ENCODE data around the gene TNS1. TPM values are rescaled to one million over a fixed set of nuclear protein-coding genes. Genes with fewer than 3 reads are reported as not detected.
A peak's percentile ranks its signal among the peaks of the same experiment; 100 is the strongest.
"Not testable (repeated sequence)": the region's sequence is repeated elsewhere in the genome, so short reads cannot be mapped to it uniquely, and the experiment has no call there.

The TNS1 gene
- not detected in 2 replicates for total RNA-seq (2014; rRNA removed; shearing (Covaris generic))
- polyA plus RNA-seq (2014; cell fraction: nucleus; rRNA removed): 1.9 TPM in 1 of 2 replicates, not detected in the other

DNA sequence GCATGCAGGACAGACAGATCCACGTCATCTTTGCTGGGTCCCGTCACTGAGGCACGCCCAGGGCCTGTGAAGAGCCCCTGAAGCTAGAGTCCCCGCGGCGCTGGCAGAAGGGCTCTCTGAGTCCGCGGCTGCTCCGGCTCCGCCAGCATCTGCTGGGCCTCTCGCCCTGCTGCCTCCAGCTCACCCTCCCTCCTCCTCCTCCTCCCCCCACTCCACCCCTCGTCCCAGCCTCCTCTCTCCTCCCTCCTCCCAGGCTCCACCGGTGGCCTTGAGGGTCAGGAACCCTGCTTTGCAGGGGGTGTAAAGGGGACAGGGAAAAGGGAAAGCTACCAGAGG is at the start of gene TNS1:
Gene TNS1, minus strand, starts transcription at position 151 of the 336 bp plus-strand sequence. Its CDS starts 123 bp downstream, at position 28.
- no peak for DNase-seq (ENCODE audit: extremely low read depth, low read depth)

- no peak for DNase-seq (ENCODE audit: extremely low read depth, low read depth)
These were observed 49.1 kb upstream of the TNS1 start for GRCh38 chr2:218051903-218052302.

- DNase-seq (ENCODE audit: extremely low read depth, low read depth): no peak
These were observed 44.9 kb upstream of the TNS1 start for GRCh38 chr2:218047536-218048225.

DNA sequence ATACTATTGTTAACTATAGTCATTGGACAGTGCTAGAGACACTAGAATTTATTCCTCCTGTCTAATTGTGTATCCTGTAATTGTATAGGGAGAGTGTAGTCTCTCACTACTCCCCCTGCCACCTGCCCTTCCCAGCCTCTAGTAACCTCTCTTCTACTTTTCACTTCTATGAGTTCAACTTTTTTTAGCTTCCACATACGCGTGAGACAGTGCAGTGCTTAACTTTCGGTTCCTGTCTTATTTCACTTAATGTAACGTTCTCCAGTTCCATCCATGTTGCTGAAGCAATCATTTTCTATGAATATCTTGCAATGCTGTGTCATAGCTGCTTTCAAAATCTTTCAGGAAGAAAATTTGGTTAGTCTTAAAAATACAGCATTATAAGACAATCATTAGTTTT is 43.4 kb upstream of the TNS1 start:
- DNase-seq (ENCODE audit: extremely low read depth, low read depth): no peak

DNA sequence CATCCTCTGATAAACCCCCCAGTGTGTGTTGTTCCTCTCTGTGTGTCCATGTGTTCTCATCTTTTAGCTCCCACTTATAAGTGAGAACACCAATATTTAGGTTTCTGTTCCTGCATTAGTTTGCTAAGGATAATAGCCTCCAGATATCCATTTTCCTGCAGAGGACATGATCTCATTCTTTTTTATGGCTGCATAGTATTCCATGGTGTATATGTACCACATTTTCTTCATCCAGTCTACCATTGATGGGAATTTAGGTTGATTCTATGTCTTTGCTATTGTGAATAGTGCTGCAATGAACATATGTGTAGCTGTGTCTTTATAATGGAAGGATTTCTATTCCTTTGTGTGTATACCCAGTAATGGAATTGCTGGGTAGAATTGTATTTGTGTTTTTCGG is 41.8 kb upstream of the TNS1 start:
- DNase-seq (ENCODE audit: extremely low read depth, low read depth): not testable (repeated sequence)

GRCh38 chr2:218043701-218044109 is 40.9 kb upstream of the TNS1 start:
- no peak for DNase-seq (ENCODE audit: extremely low read depth, low read depth)

DNA sequence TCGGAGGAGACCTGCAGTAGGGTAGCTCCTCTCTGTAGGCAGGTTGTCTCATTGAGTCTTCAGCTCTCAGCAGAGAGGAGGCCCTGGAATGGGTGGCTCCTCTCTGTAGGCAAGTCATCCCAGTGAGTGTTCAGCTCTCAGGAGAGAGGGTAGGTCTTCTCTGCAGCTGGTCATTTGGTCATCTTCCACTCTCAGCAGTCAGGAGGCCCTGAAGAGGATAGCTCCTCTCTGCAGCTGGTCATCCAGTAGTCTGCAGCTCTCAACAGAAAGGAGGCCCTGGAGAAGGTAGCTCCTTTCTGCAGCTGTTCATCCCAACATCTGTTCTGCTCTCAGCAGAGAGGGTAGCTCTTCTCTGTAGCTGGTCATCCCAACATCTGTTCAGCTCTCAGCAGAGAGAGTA is 40.3 kb upstream of the TNS1 start:
- no peak for DNase-seq (ENCODE audit: extremely low read depth, low read depth)

GRCh38 chr2:218041302-218042168 is 38.7 kb upstream of the TNS1 start:
- no peak for DNase-seq (ENCODE audit: extremely low read depth, low read depth)

- no peak for DNase-seq (ENCODE audit: extremely low read depth, low read depth)
These were observed 38.1 kb upstream of the TNS1 start for GRCh38 chr2:218040883-218041282.

DNA sequence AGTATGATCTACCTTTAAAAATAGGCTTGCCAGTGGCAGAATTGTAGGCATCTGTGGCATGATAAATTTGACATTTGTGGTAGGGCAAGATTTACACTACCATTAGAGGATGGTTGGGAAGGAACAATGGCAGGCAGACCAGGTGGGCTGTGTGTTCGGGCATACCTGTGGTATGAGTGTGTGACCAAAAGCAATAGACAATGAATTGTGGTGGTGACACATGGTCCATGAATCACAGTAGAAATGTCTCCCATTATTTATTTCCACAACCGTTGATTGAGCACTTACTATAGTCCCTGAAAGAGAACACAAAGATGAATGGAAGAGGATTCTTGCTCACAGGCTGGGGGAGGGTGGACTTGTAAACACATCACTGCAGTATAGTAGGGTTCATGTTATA is 36.4 kb upstream of the TNS1 start:
- DNase-seq (ENCODE audit: extremely low read depth, low read depth): no peak

DNA sequence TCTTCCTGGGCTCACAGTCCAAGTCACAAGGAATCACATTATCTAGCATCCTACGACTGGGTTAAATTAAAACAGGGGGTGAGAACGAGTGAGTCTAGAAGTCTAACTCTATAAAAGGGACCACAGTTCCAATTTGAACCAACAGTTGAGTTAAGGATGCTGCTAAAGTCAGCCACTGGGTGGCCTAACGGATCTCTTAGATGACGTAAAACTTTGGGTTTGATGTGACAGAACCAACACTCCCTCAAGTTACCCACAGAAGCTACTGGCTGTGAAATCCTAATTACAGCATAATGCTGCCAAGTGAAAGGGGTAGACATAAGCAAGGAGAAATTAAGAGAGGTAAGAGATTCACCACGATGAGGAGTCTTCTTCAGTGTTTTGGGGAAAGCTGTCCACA is 33.6 kb upstream of the TNS1 start:
- no peak for DNase-seq (ENCODE audit: extremely low read depth, low read depth)

- DNase-seq (ENCODE audit: extremely low read depth, low read depth): no peak
These were observed 32.8 kb upstream of the TNS1 start for GRCh38 chr2:218035463-218036100.

DNA sequence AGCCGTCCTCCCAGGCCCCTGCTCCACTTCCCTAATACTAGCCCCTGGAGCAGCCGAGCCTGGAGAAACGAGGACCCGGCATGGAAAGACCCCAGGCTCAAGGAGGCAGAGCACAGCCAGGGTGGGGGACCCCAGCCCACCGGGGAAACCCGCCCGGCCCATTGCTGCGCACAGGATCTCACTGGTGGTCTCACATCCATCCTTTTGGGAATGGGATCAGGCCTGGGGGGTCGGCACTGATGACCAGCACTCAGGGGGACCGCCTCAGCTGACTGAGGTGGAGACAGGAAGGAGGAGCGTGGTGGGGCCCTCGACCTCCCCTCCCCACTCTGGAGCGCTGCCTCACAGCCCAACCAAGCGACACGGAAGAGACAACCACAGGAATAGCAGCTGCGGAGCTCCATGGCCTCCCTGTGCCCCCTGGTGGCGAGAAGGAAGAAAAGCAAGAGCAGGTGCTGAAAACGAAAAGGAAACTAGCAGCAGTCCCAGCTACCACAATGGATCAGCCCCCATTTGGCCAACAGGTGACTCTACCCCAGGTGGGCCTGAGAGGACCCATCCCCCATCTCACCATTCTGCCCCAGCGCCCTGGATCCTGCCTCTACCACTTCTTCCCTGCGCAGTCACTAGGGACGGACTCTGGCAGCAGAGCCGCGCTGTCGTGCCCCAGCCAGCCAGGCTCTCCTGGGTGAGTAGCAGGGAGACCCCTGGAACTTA is 31.9 kb upstream of the TNS1 start:
- peak; percentile 63 for DNase-seq (ENCODE audit: extremely low read depth, low read depth)

DNA sequence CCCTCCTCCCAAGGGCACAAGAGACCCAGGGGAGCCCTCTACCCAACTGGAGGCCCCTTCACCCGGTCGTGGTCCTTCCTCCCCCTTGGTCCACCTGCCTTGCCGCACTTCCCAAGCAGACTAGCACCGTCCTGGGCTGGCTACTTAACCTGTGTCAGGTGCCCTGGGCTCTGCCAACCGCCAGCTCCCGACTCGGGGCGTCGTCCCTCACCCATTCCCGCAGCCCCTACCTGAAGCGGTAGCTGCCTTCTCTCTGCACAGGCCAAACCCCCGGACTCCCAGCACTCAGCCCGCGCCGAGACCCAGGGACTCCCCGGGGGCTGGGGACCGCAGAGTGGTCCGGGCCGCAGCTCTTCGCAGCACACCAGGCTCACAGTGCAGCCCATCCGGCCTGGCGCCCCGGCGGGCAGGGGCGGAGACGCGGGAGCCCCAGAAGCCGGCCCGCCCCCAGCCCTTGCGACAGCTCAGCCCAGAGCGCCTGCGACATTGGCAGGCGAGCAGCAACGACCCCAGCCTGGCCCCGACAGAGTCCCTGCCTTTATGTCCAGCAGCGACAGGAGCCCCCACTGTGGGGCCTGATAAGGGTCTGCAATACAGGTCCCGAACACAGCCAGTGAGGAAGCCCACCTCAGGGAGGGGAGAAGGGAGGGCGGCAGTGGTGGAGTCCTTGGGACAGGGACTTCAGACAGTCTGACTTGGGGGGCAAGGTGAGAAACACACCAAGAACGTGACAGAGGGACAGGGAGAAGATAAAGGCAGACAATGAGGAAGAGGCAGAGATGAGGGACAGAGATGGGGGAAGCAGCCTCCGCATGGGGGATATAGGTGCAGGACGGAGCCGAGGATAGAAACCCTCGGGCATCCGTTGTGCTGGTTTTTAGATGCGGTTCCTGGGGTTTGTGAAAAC is 31.0 kb upstream of the TNS1 start:
- DNase-seq (ENCODE audit: extremely low read depth, low read depth): no peak

- DNase-seq (ENCODE audit: extremely low read depth, low read depth): no peak
These were observed 30.4 kb upstream of the TNS1 start for GRCh38 chr2:218033208-218033589.

- no peak for DNase-seq (ENCODE audit: extremely low read depth, low read depth)
These were observed 29.8 kb upstream of the TNS1 start for GRCh38 chr2:218032336-218033171.

DNA sequence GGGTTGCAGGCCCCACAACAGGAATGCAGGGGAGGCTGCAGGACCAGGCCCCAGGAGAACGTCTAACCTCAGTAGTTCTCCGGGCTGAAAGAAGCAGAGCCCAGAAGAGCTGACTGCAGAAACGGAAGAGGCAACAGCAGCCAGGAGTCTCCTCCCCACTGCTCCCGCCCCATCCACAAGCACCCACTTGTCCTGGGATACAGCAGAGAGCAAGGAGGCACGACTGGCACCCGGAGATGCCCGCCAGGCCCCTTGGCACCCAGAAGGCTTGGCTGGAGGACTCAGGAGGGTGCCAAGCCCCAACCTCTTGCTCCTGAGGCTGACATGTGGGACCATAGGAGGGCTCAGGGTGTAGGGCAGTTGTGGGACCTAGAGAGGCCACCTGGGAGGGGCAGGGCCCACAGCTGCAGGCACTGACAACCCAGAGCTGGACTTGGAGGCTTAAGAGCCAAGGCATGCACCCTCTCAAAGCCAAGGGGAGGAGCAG is 29.0 kb upstream of the TNS1 start:
- no peak for DNase-seq (ENCODE audit: extremely low read depth, low read depth)

DNA sequence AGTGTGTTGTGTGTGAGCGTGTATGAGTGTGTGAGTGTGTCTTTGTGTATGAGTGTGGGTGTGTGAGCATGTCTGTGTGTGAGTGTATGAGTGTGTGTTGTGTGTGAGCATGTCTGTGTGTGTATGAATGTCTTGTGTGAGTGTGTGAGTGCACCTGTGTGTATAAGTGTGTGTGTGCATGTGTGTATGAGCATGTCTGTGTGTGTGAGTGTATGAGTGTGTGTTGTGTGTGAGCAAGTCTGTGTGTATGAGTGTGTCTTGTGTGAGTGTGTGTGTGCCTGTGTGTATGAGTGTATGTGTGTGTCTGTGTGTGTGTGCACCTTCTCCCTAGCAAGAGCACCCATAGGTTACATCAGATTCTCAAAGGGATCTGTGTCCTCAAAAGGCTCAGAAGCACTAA is 28.5 kb upstream of the TNS1 start:
- DNase-seq (ENCODE audit: extremely low read depth, low read depth): no peak
